GM12872 (cell line): Measurements from ENCODE around the gene PPP1CB.

Experiments used
- TF ChIP-seq, protein P1 (sequence below): IDR thresholded peaks from 3 replicates; pipeline ENCODE4 v1.5.1; 2011; ENCODE audit warnings: low read depth, mild to moderate bottlenecking, low read length, moderate library complexity; ENCODE audit not compliant: insufficient read depth

PPP1CB gene

DNA sequence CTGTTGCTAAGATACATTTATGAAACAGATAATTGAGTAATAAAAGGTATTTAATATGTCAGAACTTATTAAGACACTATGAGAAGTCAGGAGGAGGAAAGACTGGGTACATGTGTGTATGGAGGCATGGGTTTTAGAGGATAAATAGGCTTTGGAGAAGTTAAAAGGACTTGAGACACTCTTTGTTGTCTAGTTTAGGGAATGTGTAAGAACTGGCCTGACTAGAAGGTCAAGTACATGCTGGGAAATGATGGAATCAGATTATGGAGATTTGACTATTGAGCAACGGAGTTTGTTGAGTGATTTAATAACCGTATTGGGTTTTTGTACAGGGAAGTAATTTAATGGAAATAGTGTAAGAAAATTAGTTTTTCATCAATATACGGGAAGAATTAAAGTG is 30.8 kb downstream of the PPP1CB start:
- TF ChIP-seq, protein P1, sequence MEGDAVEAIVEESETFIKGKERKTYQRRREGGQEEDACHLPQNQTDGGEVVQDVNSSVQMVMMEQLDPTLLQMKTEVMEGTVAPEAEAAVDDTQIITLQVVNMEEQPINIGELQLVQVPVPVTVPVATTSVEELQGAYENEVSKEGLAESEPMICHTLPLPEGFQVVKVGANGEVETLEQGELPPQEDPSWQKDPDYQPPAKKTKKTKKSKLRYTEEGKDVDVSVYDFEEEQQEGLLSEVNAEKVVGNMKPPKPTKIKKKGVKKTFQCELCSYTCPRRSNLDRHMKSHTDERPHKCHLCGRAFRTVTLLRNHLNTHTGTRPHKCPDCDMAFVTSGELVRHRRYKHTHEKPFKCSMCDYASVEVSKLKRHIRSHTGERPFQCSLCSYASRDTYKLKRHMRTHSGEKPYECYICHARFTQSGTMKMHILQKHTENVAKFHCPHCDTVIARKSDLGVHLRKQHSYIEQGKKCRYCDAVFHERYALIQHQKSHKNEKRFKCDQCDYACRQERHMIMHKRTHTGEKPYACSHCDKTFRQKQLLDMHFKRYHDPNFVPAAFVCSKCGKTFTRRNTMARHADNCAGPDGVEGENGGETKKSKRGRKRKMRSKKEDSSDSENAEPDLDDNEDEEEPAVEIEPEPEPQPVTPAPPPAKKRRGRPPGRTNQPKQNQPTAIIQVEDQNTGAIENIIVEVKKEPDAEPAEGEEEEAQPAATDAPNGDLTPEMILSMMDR, result no peak

DNA sequence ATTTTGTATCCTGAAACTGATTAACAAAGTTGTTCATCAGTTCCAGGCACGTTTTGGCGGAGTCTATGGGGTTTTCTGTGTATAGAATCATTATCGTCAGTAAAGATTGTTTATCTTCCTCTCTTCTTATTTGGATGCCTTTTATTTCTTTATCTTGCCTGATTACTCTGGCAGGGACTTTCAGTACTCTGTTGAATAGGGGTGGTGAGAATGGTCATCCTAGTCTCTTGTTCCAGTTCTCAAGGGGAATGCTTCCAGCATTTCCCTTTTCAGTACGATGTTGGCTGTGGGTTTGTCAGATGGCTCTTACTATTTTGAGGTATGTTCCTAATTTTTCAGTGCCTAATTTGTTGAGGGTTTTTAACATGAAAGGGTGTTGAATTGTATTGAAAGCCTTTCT is 45.0 kb downstream of the PPP1CB start:
- TF ChIP-seq, protein P1, result no peak

DNA sequence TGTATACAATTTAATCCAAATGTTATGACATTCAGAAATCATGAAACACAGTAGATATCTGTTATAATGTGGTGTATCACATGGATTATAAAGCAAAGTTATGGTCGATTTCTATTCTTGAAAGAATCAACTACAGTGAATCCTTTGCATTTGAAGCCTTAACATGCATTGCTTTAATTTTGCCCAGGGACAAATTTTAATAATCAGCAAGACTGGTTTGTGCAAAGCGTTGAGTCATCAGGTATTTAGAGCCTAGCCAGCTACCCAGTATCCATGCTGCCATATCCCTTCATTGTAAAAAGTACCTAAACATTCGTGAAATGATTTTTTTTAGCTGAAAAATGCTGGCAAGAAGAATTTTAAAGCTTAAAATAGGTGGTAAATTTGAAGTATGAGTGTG is 50.1 kb downstream of the PPP1CB start:
- TF ChIP-seq, protein P1, result no peak

DNA sequence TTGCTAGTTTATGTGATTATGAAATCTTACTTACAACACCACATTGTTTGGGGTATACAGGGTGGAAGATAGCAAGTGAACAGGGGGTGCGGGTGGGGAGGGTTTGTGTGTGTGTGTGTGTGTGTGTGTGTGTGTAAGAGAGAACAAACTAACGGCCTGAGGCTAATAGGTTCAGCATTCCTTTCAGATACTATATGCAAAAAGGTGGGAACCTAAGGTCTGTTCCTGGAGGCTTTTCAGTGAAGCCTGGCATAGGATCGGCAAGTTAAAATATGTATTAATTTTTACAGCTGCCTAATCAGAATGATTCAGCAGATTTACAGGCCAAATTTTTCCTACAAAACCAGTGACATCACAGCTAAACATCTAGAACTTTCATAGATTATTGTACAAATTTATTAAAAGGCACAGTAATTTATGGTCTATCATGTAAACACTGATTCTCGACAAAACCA is 51.4 kb downstream of the PPP1CB start:
- TF ChIP-seq, protein P1, result no peak

DNA sequence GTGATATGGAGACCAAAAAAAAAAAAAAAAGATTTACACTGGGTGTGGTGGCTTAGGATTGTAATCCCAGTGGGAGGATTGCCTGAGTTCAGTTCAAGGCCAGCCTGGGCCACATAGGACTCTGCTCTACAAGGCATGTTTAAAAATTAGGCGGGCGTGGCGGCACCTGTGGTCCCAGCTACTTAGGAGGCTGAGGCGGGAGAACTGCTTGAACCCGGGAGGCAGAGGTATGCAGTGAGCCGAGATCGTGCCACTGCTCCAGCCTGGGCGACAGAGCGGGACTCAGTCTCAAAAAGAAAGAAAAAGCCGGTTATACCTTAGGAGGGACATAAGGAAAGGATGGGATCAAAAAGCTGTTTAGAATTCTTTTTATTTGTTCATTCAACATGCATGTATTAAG is 58.3 kb downstream of the PPP1CB start:
- TF ChIP-seq, protein P1, result no peak

DNA sequence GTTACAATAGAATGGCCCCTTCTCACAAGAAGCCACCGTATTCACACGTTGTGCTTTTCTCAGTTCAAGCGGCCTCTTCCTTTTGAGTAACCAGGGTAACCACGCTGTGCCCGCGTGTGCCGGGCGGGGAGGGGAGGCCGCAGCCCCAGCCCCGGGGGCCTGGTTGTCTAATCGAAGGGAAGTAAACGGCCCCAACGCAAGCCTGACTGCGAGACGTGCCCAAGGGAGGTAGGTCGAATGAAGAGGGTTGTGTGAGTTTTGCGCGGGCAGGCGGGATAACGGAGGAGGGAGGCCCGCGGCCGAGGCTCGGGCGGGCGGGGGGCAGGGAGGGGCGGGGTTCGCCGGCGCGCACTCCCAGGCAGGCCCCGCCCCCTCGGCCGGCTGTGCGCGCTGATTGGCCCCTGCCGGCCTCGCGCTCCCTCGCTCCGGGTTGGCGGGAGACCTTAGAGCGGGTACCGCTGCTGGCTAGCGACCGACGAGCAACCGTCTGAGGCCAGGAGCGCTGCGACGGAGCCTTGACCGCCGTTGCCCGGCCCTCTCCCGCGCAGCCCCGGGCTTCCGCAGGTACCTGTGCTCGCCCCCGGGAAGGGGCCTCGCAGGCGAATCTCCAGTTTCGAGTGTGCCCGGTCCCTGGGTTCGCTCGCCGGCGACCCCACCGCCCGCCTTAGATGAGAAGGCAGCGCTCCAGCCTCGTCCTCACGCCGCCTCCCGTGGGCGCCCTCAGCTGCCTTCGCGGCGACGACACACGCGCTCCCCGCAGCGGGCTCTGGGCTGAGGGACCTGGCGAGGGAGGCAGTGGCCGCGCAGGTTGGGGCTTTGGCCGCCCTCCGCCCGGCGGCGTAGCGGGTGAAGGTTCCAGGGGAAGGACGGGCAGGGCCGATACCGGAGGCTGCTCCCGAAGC is 59.0 kb downstream of the PPP1CB start, which contains the start of gene SPDYA:
Gene SPDYA, plus strand, starts transcription at position 451 of the 902 bp plus-strand sequence. CDS start 5,181 bp downstream, outside the sequence.
- TF ChIP-seq, protein P1, result no peak

DNA sequence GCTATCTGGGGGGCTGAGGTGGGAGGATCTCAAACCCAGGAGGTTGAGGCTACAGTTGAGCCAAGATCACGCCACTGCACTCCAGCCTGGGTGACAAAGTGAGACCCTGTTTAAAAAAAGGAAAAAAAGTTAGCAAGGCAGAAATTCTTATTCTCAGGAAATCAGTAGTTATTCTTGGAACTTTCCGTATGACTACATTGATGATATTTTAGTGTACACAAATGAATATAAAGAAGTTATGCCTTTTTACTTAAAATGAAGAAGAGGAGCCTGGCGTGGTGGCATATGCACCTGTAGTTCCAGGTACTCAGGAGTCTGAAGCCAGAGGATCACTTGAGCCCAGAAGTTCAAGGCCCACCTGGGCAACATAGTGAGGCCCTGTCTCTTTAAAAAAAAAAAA is 66.4 kb downstream of the PPP1CB start:
- TF ChIP-seq, protein P1, result no peak
